Astrocyte (in vitro differentiated cells and primary cell): ENCODE data around the gene YKT6. TPM values are rescaled to one million over a fixed set of nuclear protein-coding genes. Genes with fewer than 3 reads are reported as not detected.
A peak's percentile ranks its signal among the peaks of the same experiment; 100 is the strongest.

ENCODE experiments used
- DNase-seq: peaks from one replicate; pipeline ENCODE4 v3.0.0-alpha.2; 2010; ENCODE audit warnings: low read depth
- FAIRE-seq: peaks from 2 replicates; lab custom pipeline; 2011; peaks lifted over from hg19 to GRCh38; lab: Jason Lieb, UNC
- H2AFZ ChIP-seq: 2 replicates; pipeline ENCODE4 v1.6.0; 2012; ENCODE audit warnings: low read depth, low read length, inconsistent platforms
- H3K27ac ChIP-seq: 2 replicates; pipeline ENCODE4 v1.5.1; 2011; ENCODE audit warnings: low read depth, low read length, inconsistent platforms
- H3K27me3 ChIP-seq: 2 replicates; pipeline ENCODE4 v1.6.0; 2011; ENCODE audit warnings: low read length, inconsistent platforms; ENCODE audit not compliant: insufficient read depth
- H3K36me3 ChIP-seq: 2 replicates; pipeline ENCODE4 v1.5.1; 2011; ENCODE audit warnings: low read length, inconsistent platforms; ENCODE audit not compliant: insufficient read depth
- H3K4me1 ChIP-seq: 2 replicates; pipeline ENCODE4 v1.5.1; 2011; ENCODE audit warnings: low read length, inconsistent platforms; ENCODE audit not compliant: insufficient read depth
- H3K4me2 ChIP-seq: 2 replicates; pipeline ENCODE4 v1.6.0; 2012; ENCODE audit warnings: low read length, inconsistent platforms
- H3K4me3 ChIP-seq: 2 replicates; pipeline ENCODE4 v1.5.1; 2011; ENCODE audit warnings: low read depth, mild to moderate bottlenecking, low read length, inconsistent platforms; ENCODE audit not compliant: insufficient read depth
- H3K79me2 ChIP-seq: 2 replicates; pipeline ENCODE4 v1.6.0; 2012; ENCODE audit warnings: mild to moderate bottlenecking, low read length, inconsistent platforms; ENCODE audit not compliant: insufficient read depth
- H3K9ac ChIP-seq: 2 replicates; pipeline ENCODE4 v1.6.0; 2012; ENCODE audit warnings: mild to moderate bottlenecking, low read length, inconsistent platforms
- H3K9me3 ChIP-seq: 2 replicates; pipeline ENCODE4 v1.5.1; 2012; ENCODE audit warnings: low read depth, mild to moderate bottlenecking, low read length, inconsistent platforms; ENCODE audit not compliant: insufficient read depth
- H4K20me1 ChIP-seq: 2 replicates; pipeline ENCODE4 v1.6.0; 2012; ENCODE audit warnings: low read length, inconsistent platforms; ENCODE audit not compliant: insufficient read depth
- H3K27ac Mint-ChIP-seq: one replicate; pipeline ENCODE4 v1.8.0; 2021; ENCODE audit warnings: mild to moderate bottlenecking, mixed read lengths; ENCODE audit not compliant: unreplicated experiment
- H3K27me3 Mint-ChIP-seq: one replicate; pipeline ENCODE4 v1.8.0; 2021; ENCODE audit warnings: low read depth, mixed read lengths; ENCODE audit not compliant: unreplicated experiment
- H3K36me3 Mint-ChIP-seq: one replicate; pipeline ENCODE4 v1.8.0; 2021; ENCODE audit warnings: low read depth, mixed read lengths; ENCODE audit not compliant: unreplicated experiment
- H3K4me1 Mint-ChIP-seq: one replicate; pipeline ENCODE4 v1.8.0; 2021; ENCODE audit warnings: low read depth, mixed read lengths; ENCODE audit not compliant: unreplicated experiment
- H3K4me3 Mint-ChIP-seq: one replicate; pipeline ENCODE4 v1.8.0; 2021; ENCODE audit warnings: mild to moderate bottlenecking, moderate library complexity, mixed read lengths; ENCODE audit not compliant: unreplicated experiment
- H3K9me3 Mint-ChIP-seq: one replicate; pipeline ENCODE4 v1.8.0; 2021; ENCODE audit warnings: mild to moderate bottlenecking, mixed read lengths; ENCODE audit not compliant: unreplicated experiment
- CTCF ChIP-seq: IDR thresholded peaks from 2 replicates; pipeline ENCODE4 v1.5.1; 2011; ENCODE audit warnings: low read depth, mild to moderate bottlenecking, inconsistent platforms, low read length, moderate library complexity; ENCODE audit not compliant: insufficient read depth
- EZH2 ChIP-seq: IDR thresholded peaks from 2 replicates; pipeline ENCODE4 v1.6.1; 2012; ENCODE audit warnings: mild to moderate bottlenecking, low read length, inconsistent platforms; ENCODE audit not compliant: insufficient read depth
- total RNA-seq: library from RNA; stranded (reverse); gene quantifications from 2 replicates; pipeline ENCODE4 v1.2.1, GENCODE V29; 2021

The YKT6 gene
- total RNA-seq, 1 donor from 2014 or later = 216 TPM

GRCh38 chr7:44182827-44183226 is 18.0 kb upstream of the YKT6 start:
- Histone ChIP-seq H3K79me2 (no peaks in the 10 kb centered on the region), H4K20me1 (no peaks in the 10 kb centered on the region), H3K4me3 (no peak overlapping the region), H3K27me3 (no peaks in the 10 kb centered on the region), H3K9me3 (peaks cover 10% of the 10 kb centered on the region), H2AFZ (no peak overlapping the region), H3K27ac (no peak overlapping the region), H3K4me1 (peaks cover 22% of the 10 kb centered on the region), H3K9ac (no peak overlapping the region), H3K4me2 (no peak overlapping the region), H3K36me3 (no peaks in the 10 kb centered on the region)
- peaks cover 3% of the 10 kb centered on the region for H3K36me3 Mint-ChIP-seq
- TF ChIP-seq CTCF (no peak), EZH2 (no peak)
- FAIRE-seq (no peak), DNase-seq (no peak)
- H3K4me3 Mint-ChIP-seq = no peak overlapping the region
- peaks cover 12% of the 10 kb centered on the region for H3K9me3 Mint-ChIP-seq
- H3K27me3 Mint-ChIP-seq = peaks cover 10% of the 10 kb centered on the region
- H3K27ac Mint-ChIP-seq = no peak overlapping the region
- peaks cover 18% of the 10 kb centered on the region for H3K4me1 Mint-ChIP-seq

GRCh38 chr7:44183386-44183785 is 17.4 kb upstream of the YKT6 start:
- Mint-ChIP-seq H3K27me3 (peaks cover 8% of the 10 kb centered on the region), H3K27ac (peak overlapping the region; percentile 13), H3K36me3 (peaks cover 3% of the 10 kb centered on the region), H3K9me3 (peaks cover 12% of the 10 kb centered on the region), H3K4me1 (peaks cover 14% of the 10 kb centered on the region), H3K4me3 (no peak overlapping the region)
- Histone ChIP-seq H2AFZ (no peak overlapping the region), H3K4me3 (no peak overlapping the region), H4K20me1 (no peaks in the 10 kb centered on the region), H3K4me1 (peaks cover 18% of the 10 kb centered on the region), H3K4me2 (no peak overlapping the region), H3K79me2 (no peaks in the 10 kb centered on the region), H3K27me3 (no peaks in the 10 kb centered on the region), H3K27ac (no peak overlapping the region), H3K9me3 (peaks cover 10% of the 10 kb centered on the region), H3K36me3 (no peaks in the 10 kb centered on the region), H3K9ac (no peak overlapping the region)
- TF ChIP-seq CTCF (no peak), EZH2 (no peak)
- FAIRE-seq (no peak), DNase-seq (no peak)

GRCh38 chr7:44184206-44184872 is 16.4 kb upstream of the YKT6 start:
- Histone ChIP-seq H3K9ac (peak overlapping the region; percentile 78), H3K9me3 (peaks cover 10% of the 10 kb centered on the region), H3K4me3 (no peak overlapping the region), H2AFZ (peak overlapping the region; percentile 60), H3K27me3 (no peaks in the 10 kb centered on the region), H3K79me2 (no peaks in the 10 kb centered on the region), H3K4me1 (peaks cover 18% of the 10 kb centered on the region), H3K36me3 (no peaks in the 10 kb centered on the region), H4K20me1 (no peaks in the 10 kb centered on the region), H3K4me2 (peak overlapping the region; percentile 83), H3K27ac (peak overlapping the region; percentile 75)
- Mint-ChIP-seq H3K9me3 (peaks cover 12% of the 10 kb centered on the region), H3K27ac (peak overlapping the region; percentile 79), H3K27me3 (peaks cover 13% of the 10 kb centered on the region), H3K4me1 (peaks cover 14% of the 10 kb centered on the region), H3K36me3 (peaks cover 3% of the 10 kb centered on the region), H3K4me3 (no peak overlapping the region)
- FAIRE-seq = peak; percentile 94
- TF ChIP-seq EZH2 (no peak), CTCF (no peak)
- DNase-seq = peak; percentile 84
